Right atrium auricular region (tissue), 2 donors: ENCODE results near the gene MX1. TPM values are rescaled to one million over a fixed set of nuclear protein-coding genes. Genes with fewer than 3 reads are reported as not detected.

Experiments used
- DNase-seq: peaks from one replicate; pipeline ENCODE4 v3.0.0-alpha.2; 2019; ENCODE audit warnings: low spot score
- H3K27ac ChIP-seq, 2 donors: fragments of 200-600 bp; sonication (generic); 1 replicate in 1 of 2; 2 replicates in 1 of 2; pipeline ENCODE4 v1.5.1; 2016 to 2019
- H3K27me3 ChIP-seq, 2 donors: fragments of 200-600 bp; sonication (generic); one replicate each; pipeline versions ENCODE4 v1.5.1 to v1.6.0; 2017 to 2019
- H3K36me3 ChIP-seq: fragments of 200-600 bp; sonication (generic); one replicate; pipeline ENCODE4 v1.5.1; 2016
- H3K4me1 ChIP-seq, 2 donors: fragments of 200-600 bp; sonication (generic); one replicate each; pipeline versions ENCODE4 v1.5.1 to v1.6.0; 2017 to 2019
- H3K4me3 ChIP-seq, 2 donors: fragments of 200-600 bp; sonication (generic); 1 replicate in 1 of 2; 2 replicates in 1 of 2; pipeline ENCODE4 v1.5.1; 2017 to 2019; ENCODE audit warnings: mild to moderate bottlenecking in 1 of 2, moderate library complexity in 1 of 2
- H3K9me3 ChIP-seq, 2 donors: fragments of 200-600 bp; sonication (generic); one replicate each; pipeline ENCODE4 v1.5.1; 2019
- CTCF ChIP-seq, 2 donors: fragments of 200-600 bp; sonication (generic); IDR thresholded peaks; one replicate each; pipeline ENCODE4 v1.5.1; 2019; ENCODE audit warnings: antibody characterized with exemption in 2 of 2
- total RNA-seq, 2 donors: library from RNA; depleted of rRNA; stranded (reverse); fragments of >200 nt; gene quantifications; one replicate each; pipeline ENCODE4 v1.1.0, GENCODE V29; 2016

MX1 gene
- total RNA-seq, 2 donors from 2014 or later: 6.9 to 8.5 TPM

DNA sequence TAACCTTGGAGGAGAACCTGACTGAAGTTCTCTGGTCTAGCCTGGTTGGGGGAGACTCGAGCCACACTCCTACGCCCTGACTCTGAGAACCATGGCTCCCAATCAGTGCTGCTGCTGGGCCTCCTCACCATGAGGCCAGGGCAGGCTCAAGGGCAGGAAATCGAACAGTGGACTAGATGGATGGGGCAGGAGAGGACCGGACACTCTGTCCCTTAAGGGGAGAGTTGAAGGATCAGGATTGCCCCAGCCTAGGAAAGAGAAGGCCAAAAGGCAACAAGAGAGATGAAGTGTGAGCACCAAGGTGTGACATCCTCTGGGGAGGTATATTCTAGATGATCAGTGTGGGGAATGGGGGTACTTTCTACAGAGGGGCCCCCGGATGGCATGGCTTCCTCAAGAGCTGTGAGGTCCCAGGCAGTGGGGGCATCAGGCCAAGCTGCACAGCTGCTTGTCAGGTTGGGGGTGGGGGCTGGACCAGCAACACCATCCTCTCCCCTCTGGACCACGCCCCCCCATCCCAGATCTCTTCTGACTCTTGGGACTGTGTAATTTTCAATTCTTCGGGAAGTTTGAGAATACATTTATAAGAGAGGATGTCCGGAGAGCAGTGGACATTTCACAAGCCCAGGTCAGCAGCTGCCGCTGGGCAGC is 34.0 kb downstream of the MX1 start:
- Histone ChIP-seq H3K36me3 (no peaks in the 10 kb centered on the region), H3K27me3 (no peaks in the 10 kb centered on the region), H3K9me3 (no peaks in the 10 kb centered on the region), H3K4me1 (no peaks in the 10 kb centered on the region), H3K4me3 (no peak overlapping the region), H3K27ac (no peak overlapping the region)
- no peak for DNase-seq
- no peak for TF ChIP-seq CTCF (IDR thresholded peaks at IDR 0.05)

DNA sequence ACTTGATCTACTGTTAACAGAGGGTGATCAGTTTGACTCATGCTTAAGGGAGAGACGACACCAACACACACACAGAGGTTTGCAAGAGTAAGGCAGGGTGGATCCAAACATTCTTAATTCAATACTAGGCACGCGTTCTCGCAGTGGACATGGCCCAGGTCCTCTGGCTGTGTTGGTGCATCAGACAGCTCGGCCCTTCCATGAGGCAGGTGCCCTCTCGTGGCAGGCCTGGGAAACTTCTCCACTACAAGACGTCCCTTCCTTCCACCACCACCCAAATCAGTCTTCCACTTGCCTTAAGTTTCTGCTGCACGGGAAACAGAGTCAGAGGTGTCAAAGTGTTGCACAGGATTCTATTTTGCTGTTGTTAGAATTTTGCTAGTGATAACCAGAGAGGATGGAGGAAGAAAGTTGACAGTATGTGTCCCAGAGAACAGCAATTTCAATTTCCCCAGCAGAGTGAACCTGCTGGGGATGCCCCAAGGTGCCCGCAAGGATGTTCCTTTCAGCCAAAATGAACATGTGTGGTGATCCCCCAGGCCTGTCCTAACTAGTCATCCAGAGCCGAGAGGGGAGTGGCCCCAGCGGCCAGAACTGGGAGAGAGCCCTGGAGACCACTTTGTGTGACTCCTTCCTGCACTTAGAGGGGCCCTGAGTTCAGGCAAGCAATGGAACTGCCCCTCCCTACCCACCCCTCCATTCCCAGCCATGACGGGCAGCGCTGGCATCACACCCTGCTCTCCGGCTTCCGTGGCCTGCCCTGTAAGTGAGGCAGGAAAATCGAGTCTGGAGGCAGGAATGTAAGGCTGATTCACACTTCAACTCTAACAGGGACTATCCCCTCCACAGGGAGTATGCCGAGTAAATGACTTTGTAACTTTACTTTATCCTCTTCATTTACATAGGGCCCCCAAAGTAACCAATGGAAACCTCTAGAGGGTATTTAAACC is 34.8 kb downstream of the MX1 start:
- H3K27ac ChIP-seq: no peak overlapping the region
- H3K27me3 ChIP-seq: no peaks in the 10 kb centered on the region
- no peaks in the 10 kb centered on the region for H3K36me3 ChIP-seq
- H3K4me3 ChIP-seq: no peak overlapping the region
- H3K9me3 ChIP-seq: no peaks in the 10 kb centered on the region
- TF ChIP-seq CTCF (IDR thresholded peaks at IDR 0.05): peak; percentile 76 to 85
- DNase-seq: peak; percentile 83
- no peaks in the 10 kb centered on the region for H3K4me1 ChIP-seq

GRCh38 chr21:41465176-41465781 is 39.2 kb downstream of the MX1 start:
- H3K9me3 ChIP-seq: no peaks in the 10 kb centered on the region
- H3K4me3 ChIP-seq: no peak overlapping the region
- TF ChIP-seq CTCF (IDR thresholded peaks at IDR 0.05): no peak
- no peaks in the 10 kb centered on the region for H3K4me1 ChIP-seq
- H3K27me3 ChIP-seq: no peaks in the 10 kb centered on the region
- no peaks in the 10 kb centered on the region for H3K36me3 ChIP-seq
- DNase-seq: no peak
- H3K27ac ChIP-seq: no peak overlapping the region

DNA sequence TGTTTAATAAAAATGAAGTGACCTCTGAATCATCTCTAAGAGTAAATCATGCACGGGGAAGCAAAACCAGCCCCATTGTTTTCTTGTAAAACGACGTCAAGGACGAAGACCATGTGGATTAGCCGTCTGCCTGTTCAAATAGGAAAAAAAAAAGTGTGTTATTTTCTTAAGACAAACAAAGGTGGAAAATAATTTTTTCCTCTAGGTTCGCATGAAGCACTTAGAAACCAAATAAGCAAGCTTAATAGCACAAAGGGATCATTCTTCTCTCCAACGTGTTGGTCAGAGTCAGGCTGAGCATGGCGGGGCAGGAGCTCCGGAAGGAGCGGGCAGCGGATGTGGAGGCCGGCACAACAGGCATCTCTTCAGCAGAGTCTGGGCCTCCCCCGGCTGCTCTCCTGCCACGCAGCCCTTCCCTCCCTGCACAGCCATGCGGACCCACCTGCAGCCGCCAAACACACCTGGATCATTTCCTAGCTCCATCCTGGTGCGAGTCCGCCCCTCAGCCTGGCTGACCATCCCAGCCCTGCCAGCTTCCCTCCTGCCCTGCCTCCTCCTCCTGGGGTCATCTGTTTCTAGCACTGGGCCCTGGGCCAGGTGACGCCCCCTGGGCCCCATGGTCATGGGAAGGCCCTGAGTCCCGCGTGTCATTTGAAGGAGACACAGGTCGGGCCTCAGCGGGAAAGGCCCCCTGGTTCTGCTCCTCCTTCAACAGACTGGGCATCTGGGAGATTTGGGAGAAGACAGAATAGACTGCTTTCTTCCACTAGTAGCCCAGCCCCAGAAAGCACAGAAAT is 40.2 kb downstream of the MX1 start:
- Histone ChIP-seq H3K27me3 (no peaks in the 10 kb centered on the region), H3K9me3 (no peaks in the 10 kb centered on the region), H3K4me3 (no peak overlapping the region), H3K36me3 (no peaks in the 10 kb centered on the region), H3K4me1 (no peaks in the 10 kb centered on the region), H3K27ac (no peak overlapping the region)
- DNase-seq: no peak
- no peak for TF ChIP-seq CTCF (IDR thresholded peaks at IDR 0.05)

- no peak for TF ChIP-seq CTCF (IDR thresholded peaks at IDR 0.05)
- Histone ChIP-seq H3K36me3 (no peaks in the 10 kb centered on the region), H3K9me3 (no peaks in the 10 kb centered on the region), H3K27ac (no peak overlapping the region), H3K4me3 (no peak overlapping the region), H3K27me3 (no peaks in the 10 kb centered on the region), H3K4me1 (no peaks in the 10 kb centered on the region)
- no peak for DNase-seq
These were observed 44.0 kb downstream of the MX1 start for GRCh38 chr21:41470054-41470453.
